ENCODE data around the gene CCND3. TPM values are rescaled to one million over a fixed set of nuclear protein-coding genes. Genes with fewer than 3 reads are reported as not detected.
A peak's percentile ranks its signal among the peaks of the same experiment; 100 is the strongest.

CCND3 gene
- total and polyA plus RNA-seq, 2 of the 13 experiments (the other 11 are each of a cell fraction or from before 2014, with no cell fraction given) = 4.3 to 7.2 TPM

GRCh38 chr6:41941280-41942066 is at the start of gene CCND3 (continued):
- TF ChIP-seq ZNF281 (CRISPR knock-in tag; IDR thresholded peaks at IDR 0.05; ENCODE audit: borderline replicate concordance) = peak; percentile 72
- TF ChIP-seq ZHX2 (IDR thresholded peaks at IDR 0.05; ENCODE audit: low read depth) = no peak
- no peak for TF ChIP-seq ZHX2 (CRISPR knock-in tag; IDR thresholded peaks at IDR 0.05; ENCODE audit: borderline replicate concordance)
- TF ChIP-seq ZNF562 (CRISPR knock-in tag; IDR thresholded peaks at IDR 0.05; ENCODE audit: borderline replicate concordance) = no peak; the same call in 1 of the 2 replicates
- TF ChIP-seq NCOA1 (CRISPR knock-in tag; IDR thresholded peaks at IDR 0.05) = no peak
- TF ChIP-seq POLR2AphosphoS2 (IDR thresholded peaks at IDR 0.05; ENCODE audit: low read depth, low read length) = no peak
- TF ChIP-seq ZNF646 (CRISPR knock-in tag; IDR thresholded peaks at IDR 0.05) = no peak
- no peak for TF ChIP-seq TRIM24 (CRISPR knock-in tag; IDR thresholded peaks at IDR 0.05)
- no peak for TF ChIP-seq SNRNP70 (IDR thresholded peaks at IDR 0.05; ENCODE audit: low read depth, low read length)
- TF ChIP-seq EED (CRISPR knock-in tag; IDR thresholded peaks at IDR 0.05) = no peak; the same call in 1 of the 2 replicates
- peak; percentile 90 for TF ChIP-seq GABPB1 (CRISPR knock-in tag; IDR thresholded peaks at IDR 0.05)
- TF ChIP-seq RBFOX2 (IDR thresholded peaks at IDR 0.05; ENCODE audit: low read depth, low read length) = peak; percentile 62
- TF ChIP-seq ZNF143 (CRISPR knock-in tag; IDR thresholded peaks at IDR 0.05) = peak; percentile 50; the same call in 1 of the 2 replicates
- TF ChIP-seq FOXK1 (CRISPR knock-in tag; IDR thresholded peaks at IDR 0.05; ENCODE audit: borderline replicate concordance, low read depth) = no peak
